ENCODE measurements around the gene TBC1D8. TPM values are rescaled to one million over a fixed set of nuclear protein-coding genes. Genes with fewer than 3 reads are reported as not detected.

Gene TBC1D8
- total RNA-seq, 1 experiment from 2014 or later = 29.8 TPM

GRCh38 chr2:100965596-100965995 lies 185.6 kb downstream of the TBC1D8 start:
- H3K27me3 ChIP-seq (ENCODE audit: control insufficient read depth, insufficient read depth, low read length) = no peaks in the 10 kb centered on the region
- no peaks in the 10 kb centered on the region for H3K36me3 ChIP-seq (replicated peaks; ENCODE audit: control insufficient read depth, insufficient read depth, low read length)
- DNase-seq = no peak
- H3K4me3 ChIP-seq (ENCODE audit: insufficient read depth, low read depth, low read length) = no peak overlapping the region

- no peak overlapping the region for H3K4me3 ChIP-seq (ENCODE audit: insufficient read depth, low read depth, low read length)
- H3K36me3 ChIP-seq (replicated peaks; ENCODE audit: control insufficient read depth, insufficient read depth, low read length) = no peaks in the 10 kb centered on the region
- DNase-seq = no peak
- H3K27me3 ChIP-seq (ENCODE audit: control insufficient read depth, insufficient read depth, low read length) = no peaks in the 10 kb centered on the region
These were observed 186.5 kb downstream of the TBC1D8 start for GRCh38 chr2:100964681-100965169.

GRCh38 chr2:100964222-100964621 lies 187.0 kb downstream of the TBC1D8 start:
- DNase-seq = no peak
- H3K27me3 ChIP-seq (ENCODE audit: control insufficient read depth, insufficient read depth, low read length) = no peaks in the 10 kb centered on the region
- H3K4me3 ChIP-seq (ENCODE audit: insufficient read depth, low read depth, low read length) = no peak overlapping the region
- H3K36me3 ChIP-seq (replicated peaks; ENCODE audit: control insufficient read depth, insufficient read depth, low read length) = no peaks in the 10 kb centered on the region

DNA sequence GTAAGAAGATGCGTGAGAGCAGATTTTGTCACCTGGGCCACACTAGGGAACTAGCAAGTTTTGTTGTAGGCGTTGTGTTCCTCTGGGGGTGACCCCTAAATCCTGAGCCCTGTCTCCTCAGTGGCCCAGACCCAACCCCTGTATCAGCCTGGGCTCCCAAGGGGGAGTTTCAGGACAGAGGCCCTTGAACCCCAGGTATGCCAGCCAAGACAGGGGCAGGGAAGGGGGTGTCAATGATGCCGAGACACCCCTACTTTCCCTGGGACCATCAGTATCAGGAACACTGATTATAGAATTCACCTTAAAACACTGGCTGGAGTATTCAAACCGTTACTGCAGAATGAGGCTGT lies 188.2 kb downstream of the TBC1D8 start:
- H3K36me3 ChIP-seq (replicated peaks; ENCODE audit: control insufficient read depth, insufficient read depth, low read length) = no peaks in the 10 kb centered on the region
- DNase-seq = no peak
- no peak overlapping the region for H3K4me3 ChIP-seq (ENCODE audit: insufficient read depth, low read depth, low read length)
- H3K27me3 ChIP-seq (ENCODE audit: control insufficient read depth, insufficient read depth, low read length) = no peaks in the 10 kb centered on the region

GRCh38 chr2:100962366-100963025 lies 188.7 kb downstream of the TBC1D8 start:
- Histone ChIP-seq H3K36me3 (replicated peaks; ENCODE audit: control insufficient read depth, insufficient read depth, low read length) (no peaks in the 10 kb centered on the region), H3K27me3 (ENCODE audit: control insufficient read depth, insufficient read depth, low read length) (no peaks in the 10 kb centered on the region), H3K4me3 (ENCODE audit: insufficient read depth, low read depth, low read length) (no peak overlapping the region)
- DNase-seq = no peak

DNA sequence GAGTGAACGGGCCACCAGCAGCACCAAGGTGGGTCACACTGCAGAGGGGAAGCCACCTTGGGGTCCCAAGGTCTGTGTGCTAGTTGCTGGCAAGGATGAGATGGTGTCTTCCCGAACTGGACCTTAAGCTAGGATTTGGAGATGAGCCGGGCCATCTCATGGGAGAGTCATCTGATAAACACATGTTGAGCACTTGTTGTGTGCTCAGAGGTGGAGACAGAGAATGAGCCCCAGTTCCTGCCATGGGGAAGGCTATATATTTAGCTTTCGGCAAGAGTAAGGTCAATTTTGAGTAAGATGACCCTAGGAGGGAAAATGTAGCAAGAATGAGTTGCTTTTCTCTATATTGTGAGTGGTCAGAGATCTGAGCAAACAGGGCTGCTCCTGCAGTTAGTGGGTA lies 190.5 kb downstream of the TBC1D8 start:
- DNase-seq = no peak
- no peaks in the 10 kb centered on the region for H3K36me3 ChIP-seq (replicated peaks; ENCODE audit: control insufficient read depth, insufficient read depth, low read length)

DNA sequence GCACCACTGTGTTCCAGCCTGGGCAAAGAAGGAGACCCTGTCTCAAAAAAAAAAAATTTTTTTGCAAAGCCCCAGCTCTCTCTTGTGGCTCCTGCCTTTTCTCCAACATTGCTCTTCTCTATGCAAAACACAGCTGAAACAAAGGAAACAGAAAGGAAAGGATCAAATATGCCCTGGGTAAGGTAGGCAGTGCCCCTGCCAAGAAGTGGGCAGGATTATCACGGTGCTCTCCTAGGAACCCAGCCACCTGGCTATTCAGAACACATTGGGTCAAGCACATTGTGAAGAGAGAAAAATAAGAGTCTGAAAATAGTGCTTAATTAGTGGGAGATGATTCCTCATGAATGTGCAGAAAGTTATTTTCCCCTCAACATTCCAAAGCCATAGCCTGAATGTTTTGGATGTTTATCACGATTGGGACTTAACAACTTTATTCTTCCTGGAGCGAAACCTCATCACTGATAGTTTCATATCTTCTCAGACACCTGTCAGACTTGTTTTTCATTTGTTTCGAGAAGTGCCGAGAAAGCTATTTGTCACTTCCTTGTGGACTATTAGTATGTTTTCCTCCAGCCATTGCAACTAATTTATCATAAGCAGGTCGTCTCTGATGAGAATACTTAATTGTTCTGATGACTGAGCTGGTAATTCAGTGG lies 191.8 kb downstream of the TBC1D8 start:
- H3K36me3 ChIP-seq (replicated peaks; ENCODE audit: control insufficient read depth, insufficient read depth, low read length) = no peaks in the 10 kb centered on the region
- H3K27me3 ChIP-seq (ENCODE audit: control insufficient read depth, insufficient read depth, low read length) = no peaks in the 10 kb centered on the region
- DNase-seq = no peak
- no peak overlapping the region for H3K4me3 ChIP-seq (ENCODE audit: insufficient read depth, low read depth, low read length)

More for the DNA sequence above, 190.5 kb downstream of the TBC1D8 start:
- H3K4me3 ChIP-seq (ENCODE audit: insufficient read depth, low read depth, low read length) = no peak overlapping the region
- no peaks in the 10 kb centered on the region for H3K27me3 ChIP-seq (ENCODE audit: control insufficient read depth, insufficient read depth, low read length)

GRCh38 chr2:100957996-100958653 lies 193.1 kb downstream of the TBC1D8 start:
- no peak for DNase-seq
- Histone ChIP-seq H3K4me3 (ENCODE audit: insufficient read depth, low read depth, low read length) (no peak overlapping the region), H3K27me3 (ENCODE audit: control insufficient read depth, insufficient read depth, low read length) (no peaks in the 10 kb centered on the region), H3K36me3 (replicated peaks; ENCODE audit: control insufficient read depth, insufficient read depth, low read length) (no peaks in the 10 kb centered on the region)

Other genes starting within 250 kb of the TBC1D8 start
- gene RPL31, start 149.1 kb downstream of the TBC1D8 start, total RNA-seq (2014; rRNA removed; shearing (Covaris generic)) = 865 and 1,238 TPM in 2 replicates
- gene CNOT11, start 101.5 kb upstream of the TBC1D8 start, total RNA-seq (2014; rRNA removed; shearing (Covaris generic)) = 68.6 and 72.6 TPM in 2 replicates
- 17.9 and 29.9 TPM in 2 replicates for gene RNF149, start 157.3 kb upstream of the TBC1D8 start, total RNA-seq (2014; rRNA removed; shearing (Covaris generic))
- 0.03 and 0.15 TPM in 2 replicates for gene CREG2, start 236.1 kb upstream of the TBC1D8 start, total RNA-seq (2014; rRNA removed; shearing (Covaris generic))